ENCODE data around the gene TRIM9. TPM values are rescaled to one million over a fixed set of nuclear protein-coding genes. Genes with fewer than 3 reads are reported as not detected.

Gene TRIM9
- total and polyA plus RNA-seq, 9 of the 15 experiments (the other 6 are each of a cell fraction or from before 2014, with no cell fraction given): 0.03 to 0.15 (median 0.04) TPM; not detected in 4

- no peak overlapping the region for H3K9ac ChIP-seq (ENCODE audit: insufficient read depth in 1 of 2, low read depth in 2 of 2, low read length in 2 of 2)
- DNase-seq (ENCODE audit: extremely low read depth in 1 of 4, low spot score in 3 of 4) (no peak), ATAC-seq (no peak), FAIRE-seq (no peak)
- peaks cover 16% of the 10 kb centered on the region; the same call in 2 of the 3 replicates for H3K79me2 ChIP-seq (ENCODE audit: control insufficient read depth, insufficient read depth, low read length)
- H3K36me3 ChIP-seq (ENCODE audit: control insufficient read depth, insufficient read depth, low read length): peaks cover 2% of the 10 kb centered on the region; the same call in 2 of the 3 replicates
- H3K27me3 ChIP-seq (ENCODE audit: control insufficient read depth in 2 of 2, insufficient read depth in 2 of 2, low read length in 2 of 2): no peaks in the 10 kb centered on the region
- TF ChIP-seq MCM5 (IDR thresholded peaks at IDR 0.05; ENCODE audit: low read depth): no peak
- TF ChIP-seq CCAR2 (IDR thresholded peaks at IDR 0.05; ENCODE audit: low read depth, low read length): no peak
- no peak for TF ChIP-seq RBM17 (IDR thresholded peaks at IDR 0.05; ENCODE audit: borderline replicate concordance, low read depth, low read length)
- TF ChIP-seq ELK3 (CRISPR knock-in tag; IDR thresholded peaks at IDR 0.05): no peak
- no peak for TF ChIP-seq CHD2 (IDR thresholded peaks at IDR 0.05; ENCODE audit: low read depth, low read length)
- TF ChIP-seq ZBTB26 (CRISPR knock-in tag; IDR thresholded peaks at IDR 0.05): no peak
- no peak for TF ChIP-seq SMARCE1 (IDR thresholded peaks at IDR 0.05)
- TF ChIP-seq HDAC1 (IDR thresholded peaks at IDR 0.05): no peak
- TF ChIP-seq TCF7 (IDR thresholded peaks at IDR 0.05; ENCODE audit: borderline replicate concordance): no peak
- no peak for TF ChIP-seq SOX6 (IDR thresholded peaks at IDR 0.05)
- TF ChIP-seq ZNF197 (CRISPR knock-in tag; IDR thresholded peaks at IDR 0.05; ENCODE audit: low read depth): no peak
- TF ChIP-seq STAG1 (CRISPR knock-in tag; IDR thresholded peaks at IDR 0.05; ENCODE audit: borderline replicate concordance): no peak
- TF ChIP-seq GATAD2B (IDR thresholded peaks at IDR 0.05; ENCODE audit: borderline replicate concordance): no peak
- peaks cover 0 to 18% of the 10 kb centered on the region in 2 experiments; a peak in 3 of 5 replicates for H3K4me1 ChIP-seq (replicated peaks in 1 of 2; ENCODE audit: control insufficient read depth in 2 of 2, insufficient read depth in 2 of 2, low read length in 2 of 2)
- H3K4me3 ChIP-seq: no peak overlapping the region
- intact Hi-C loops (cut with micrococcal nuclease): no loop called here
- H3K4me2 ChIP-seq (ENCODE audit: insufficient read depth, low read length): no peak overlapping the region
- no peaks in the 10 kb centered on the region for H4K20me1 ChIP-seq (replicated peaks; ENCODE audit: control insufficient read depth, insufficient read depth, low read length)
- no peak overlapping the region for H2AFZ ChIP-seq (ENCODE audit: low read depth, low read length)
- no peak overlapping the region for H3K27ac ChIP-seq (ENCODE audit: extremely low read depth, low read depth, low read length)
- in situ Hi-C loops (cut with MboI): no loop called here
- H3K9me3 ChIP-seq (replicated peaks; ENCODE audit: control insufficient read depth, insufficient read depth, low read depth, low read length): no peaks in the 10 kb centered on the region
- 73% methylated on average over 4 of the region's 5 CpGs for WGBS (ENCODE audit: insufficient coverage, low coverage, missing lambda C conversion rate)
- ChIA-PET POLR2A (no interaction called here), CTCF (ENCODE audit: low intra/inter-chr PET ratio) (no interaction called here)
- no TSS peak for BruUV-seq (replicated peaks)
- H3K9me1 ChIP-seq (ENCODE audit: control insufficient read depth, insufficient read depth, low read length): no peaks in the 10 kb centered on the region
Observed at GRCh38 chr14:50946234-50946935, 148.5 kb downstream of the TRIM9 start.

All from K562 (cell line).